ENCODE data around the gene FGD5. TPM values are rescaled to one million over a fixed set of nuclear protein-coding genes. Genes with fewer than 3 reads are reported as not detected.

FGD5 gene, protein sequence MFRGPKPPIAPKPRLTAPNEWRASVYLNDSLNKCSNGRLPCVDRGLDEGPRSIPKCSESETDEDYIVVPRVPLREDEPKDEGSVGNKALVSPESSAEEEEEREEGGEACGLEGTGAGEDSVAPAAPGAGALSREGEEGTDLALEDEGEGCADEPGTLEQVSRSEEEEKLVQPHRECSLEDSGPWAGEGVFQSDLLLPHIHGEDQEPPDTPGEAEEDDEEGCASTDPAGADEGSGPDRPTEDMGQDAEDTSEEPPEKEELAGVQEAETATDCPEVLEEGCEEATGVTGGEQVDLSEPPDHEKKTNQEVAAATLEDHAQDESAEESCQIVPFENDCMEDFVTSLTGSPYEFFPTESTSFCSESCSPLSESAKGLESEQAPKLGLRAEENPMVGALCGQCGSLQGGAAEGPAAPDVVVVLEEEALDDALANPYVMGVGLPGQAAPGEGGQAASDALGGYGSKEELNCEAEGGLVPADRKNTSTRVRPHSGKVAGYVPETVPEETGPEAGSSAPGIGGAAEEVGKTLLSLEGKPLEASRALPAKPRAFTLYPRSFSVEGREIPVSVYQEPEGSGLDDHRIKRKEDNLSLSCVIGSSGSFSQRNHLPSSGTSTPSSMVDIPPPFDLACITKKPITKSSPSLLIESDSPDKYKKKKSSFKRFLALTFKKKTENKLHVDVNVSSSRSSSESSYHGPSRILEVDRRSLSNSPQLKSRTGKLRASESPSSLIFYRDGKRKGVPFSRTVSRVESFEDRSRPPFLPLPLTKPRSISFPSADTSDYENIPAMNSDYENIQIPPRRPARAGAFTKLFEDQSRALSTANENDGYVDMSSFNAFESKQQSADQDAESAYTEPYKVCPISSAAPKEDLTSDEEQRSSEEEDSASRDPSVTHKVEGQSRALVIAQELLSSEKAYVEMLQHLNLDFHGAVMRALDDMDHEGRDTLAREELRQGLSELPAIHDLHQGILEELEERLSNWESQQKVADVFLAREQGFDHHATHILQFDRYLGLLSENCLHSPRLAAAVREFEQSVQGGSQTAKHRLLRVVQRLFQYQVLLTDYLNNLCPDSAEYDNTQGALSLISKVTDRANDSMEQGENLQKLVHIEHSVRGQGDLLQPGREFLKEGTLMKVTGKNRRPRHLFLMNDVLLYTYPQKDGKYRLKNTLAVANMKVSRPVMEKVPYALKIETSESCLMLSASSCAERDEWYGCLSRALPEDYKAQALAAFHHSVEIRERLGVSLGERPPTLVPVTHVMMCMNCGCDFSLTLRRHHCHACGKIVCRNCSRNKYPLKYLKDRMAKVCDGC (N-terminal part only)
- total RNA-seq, result 40.1 TPM
- 18.7 TPM for polyA plus RNA-seq (ENCODE audit: insufficient read depth, low read depth, low replicate concordance)
- long read RNA-seq, donor 1, full-length matches to known transcripts, result 6 of 6 reads
- long read RNA-seq, donor 1, partial matches to known transcripts, result 0 of 6 reads
- long read RNA-seq, donor 1, other reads (novel, unspliced or antisense), result 0 of 6 reads
- long read RNA-seq, donor 2, full-length matches to known transcripts, result 8 of 8 reads
- long read RNA-seq, donor 2, partial matches to known transcripts, result 0 of 8 reads
- long read RNA-seq, donor 2, other reads (novel, unspliced or antisense), result 0 of 8 reads
- long read RNA-seq, donor 3, full-length matches to known transcripts, result 6 of 6 reads
- long read RNA-seq, donor 3, partial matches to known transcripts, result 0 of 6 reads
- long read RNA-seq, donor 3, other reads (novel, unspliced or antisense), result 0 of 6 reads
- long read RNA-seq, donor 4, full-length matches to known transcripts, result 6 of 42 reads
- long read RNA-seq, donor 4, partial matches to known transcripts, result 5 of 42 reads
- long read RNA-seq, donor 4, other reads (novel, unspliced or antisense), result 31 of 42 reads
- long read RNA-seq, donor 5, partial matches to known transcripts, result 0 of 1 reads
- long read RNA-seq, donor 5, other reads (novel, unspliced or antisense), result 0 of 1 reads
- long read RNA-seq, donor 6, partial matches to known transcripts, result 8 of 9 reads
- long read RNA-seq, donor 6, other reads (novel, unspliced or antisense), result 0 of 9 reads
- long read RNA-seq, donor 7, full-length matches to known transcripts, result 4 of 14 reads
- long read RNA-seq, donor 7, partial matches to known transcripts, result 2 of 14 reads
- long read RNA-seq, donor 7, other reads (novel, unspliced or antisense), result 8 of 14 reads
- long read RNA-seq, donor 8, partial matches to known transcripts, result 0 of 4 reads
- long read RNA-seq, donor 8, other reads (novel, unspliced or antisense), result 0 of 4 reads
- long read RNA-seq, donor 9, partial matches to known transcripts, result 0 of 4 reads
- long read RNA-seq, donor 9, other reads (novel, unspliced or antisense), result 0 of 4 reads
- long read RNA-seq, donor 10, full-length matches to known transcripts, result 3 of 430 reads
- long read RNA-seq, donor 10, partial matches to known transcripts, result 427 of 430 reads
- long read RNA-seq, donor 10, other reads (novel, unspliced or antisense), result 0 of 430 reads

DNA sequence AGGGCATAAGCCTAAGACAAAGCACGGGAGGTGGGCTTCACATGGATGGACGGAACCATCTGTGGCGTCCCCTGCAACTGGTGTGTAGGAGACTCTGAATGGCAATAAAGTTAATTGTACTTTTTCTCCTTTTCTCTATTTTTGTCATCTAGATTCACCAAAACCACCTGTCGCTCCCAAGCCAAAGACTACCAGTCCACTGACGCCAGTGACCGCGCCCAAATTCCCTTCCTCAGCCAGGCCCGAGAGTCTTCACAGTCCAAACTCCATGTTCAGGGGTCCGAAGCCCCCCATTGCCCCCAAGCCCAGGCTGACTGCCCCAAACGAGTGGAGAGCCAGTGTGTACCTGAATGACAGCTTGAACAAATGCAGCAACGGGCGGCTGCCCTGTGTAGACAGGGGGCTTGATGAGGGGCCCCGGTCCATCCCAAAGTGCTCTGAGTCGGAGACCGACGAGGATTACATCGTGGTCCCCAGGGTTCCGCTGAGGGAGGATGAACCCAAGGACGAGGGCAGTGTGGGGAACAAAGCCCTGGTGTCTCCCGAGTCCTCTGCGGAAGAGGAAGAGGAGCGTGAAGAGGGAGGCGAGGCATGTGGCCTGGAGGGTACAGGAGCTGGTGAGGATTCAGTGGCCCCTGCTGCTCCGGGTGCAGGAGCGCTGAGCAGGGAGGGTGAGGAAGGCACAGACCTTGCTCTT lies at the start of gene FGD5:
Gene FGD5 (plus strand): TSS at position 159 of the 697 bp plus-strand sequence. CDS start 110 bp downstream, at position 269.
- H3K9ac ChIP-seq (ENCODE audit: low read length in 3 of 3), result no peak within 1 kb of the TSS
- no peaks in the 10 kb centered on the region for H3K9me3 ChIP-seq (ENCODE audit: control insufficient read depth in 2 of 3, insufficient read depth in 1 of 3, low read length in 3 of 3)
- DNase-seq (no peak), FAIRE-seq (no peak)
- TF ChIP-seq, protein P1, sequence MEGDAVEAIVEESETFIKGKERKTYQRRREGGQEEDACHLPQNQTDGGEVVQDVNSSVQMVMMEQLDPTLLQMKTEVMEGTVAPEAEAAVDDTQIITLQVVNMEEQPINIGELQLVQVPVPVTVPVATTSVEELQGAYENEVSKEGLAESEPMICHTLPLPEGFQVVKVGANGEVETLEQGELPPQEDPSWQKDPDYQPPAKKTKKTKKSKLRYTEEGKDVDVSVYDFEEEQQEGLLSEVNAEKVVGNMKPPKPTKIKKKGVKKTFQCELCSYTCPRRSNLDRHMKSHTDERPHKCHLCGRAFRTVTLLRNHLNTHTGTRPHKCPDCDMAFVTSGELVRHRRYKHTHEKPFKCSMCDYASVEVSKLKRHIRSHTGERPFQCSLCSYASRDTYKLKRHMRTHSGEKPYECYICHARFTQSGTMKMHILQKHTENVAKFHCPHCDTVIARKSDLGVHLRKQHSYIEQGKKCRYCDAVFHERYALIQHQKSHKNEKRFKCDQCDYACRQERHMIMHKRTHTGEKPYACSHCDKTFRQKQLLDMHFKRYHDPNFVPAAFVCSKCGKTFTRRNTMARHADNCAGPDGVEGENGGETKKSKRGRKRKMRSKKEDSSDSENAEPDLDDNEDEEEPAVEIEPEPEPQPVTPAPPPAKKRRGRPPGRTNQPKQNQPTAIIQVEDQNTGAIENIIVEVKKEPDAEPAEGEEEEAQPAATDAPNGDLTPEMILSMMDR (IDR thresholded peaks at IDR 0.05; ENCODE audit: borderline replicate concordance, extremely low read depth, insufficient read depth), result no peak
- intact Hi-C loops (cut with DNase I), result no loop called here
- no peaks in the 10 kb centered on the region for H3K27me3 ChIP-seq (ENCODE audit: control insufficient read depth, insufficient read depth, low read length)
- H3K36me3 ChIP-seq (ENCODE audit: control insufficient read depth in 2 of 3, insufficient read depth in 3 of 3, low read length in 3 of 3), result no peaks in the 10 kb centered on the region
- peaks cover 0 to 10% (median 2%) of the 10 kb centered on the region in 3 donors for H3K4me1 ChIP-seq (ENCODE audit: control insufficient read depth in 2 of 3, insufficient read depth in 2 of 3, low read depth in 1 of 3, low read length in 3 of 3)
- no peak within 1 kb of the TSS for H3K4me3 ChIP-seq (ENCODE audit: low read length in 3 of 3)
- no peak within 1 kb of the TSS for H3K27ac ChIP-seq (ENCODE audit: low read depth in 2 of 2, low read length in 2 of 2)

DNA sequence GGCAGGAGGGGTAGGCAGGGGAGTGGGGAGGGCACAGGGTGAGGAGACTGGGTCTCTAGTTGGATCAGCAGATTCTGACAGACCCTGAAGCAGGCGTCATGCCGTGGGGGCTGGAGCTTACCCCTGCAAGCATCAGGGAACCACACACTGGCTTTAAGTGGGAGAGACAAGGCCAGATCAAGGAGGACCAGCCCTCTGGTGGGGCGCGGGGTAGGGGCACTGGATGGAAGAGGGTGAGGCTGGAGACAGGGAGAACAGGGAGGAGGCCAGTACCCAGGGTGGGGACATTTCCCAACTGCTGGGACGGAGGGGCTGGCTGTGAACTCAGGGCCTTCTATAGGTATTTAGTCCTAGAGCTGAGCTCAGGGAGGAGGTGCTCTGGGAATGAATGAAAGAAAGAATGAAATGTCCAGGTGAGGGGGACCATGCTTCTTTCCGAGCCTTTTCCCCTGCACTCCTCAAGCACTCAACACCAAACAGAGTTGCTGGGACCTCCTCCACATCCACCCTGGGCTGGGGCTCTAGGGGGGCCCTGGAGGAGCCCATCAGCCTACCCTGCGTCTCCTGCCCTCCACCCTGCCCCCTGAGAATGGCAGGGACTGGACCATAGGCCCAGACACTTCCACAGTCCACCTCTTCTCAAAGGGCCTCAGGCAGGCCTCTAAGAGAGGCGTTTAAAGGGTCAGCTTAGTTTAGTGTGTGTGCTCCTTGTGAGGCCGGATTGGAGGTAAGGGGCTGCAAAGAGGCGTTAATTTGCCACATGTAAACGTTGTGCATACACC lies 49.0 kb upstream of the FGD5 start:
- H3K4me1 ChIP-seq (ENCODE audit: control insufficient read depth in 2 of 3, insufficient read depth in 2 of 3, low read depth in 1 of 3, low read length in 3 of 3), result no peaks in the 10 kb centered on the region
- no peak overlapping the region for H3K9ac ChIP-seq (ENCODE audit: low read length in 3 of 3)
- no peak overlapping the region for H3K27ac ChIP-seq (ENCODE audit: low read depth in 2 of 2, low read length in 2 of 2)
- no peaks in the 10 kb centered on the region for H3K27me3 ChIP-seq (ENCODE audit: control insufficient read depth, insufficient read depth, low read length)
- TF ChIP-seq, protein P1 (IDR thresholded peaks at IDR 0.05; ENCODE audit: borderline replicate concordance, extremely low read depth, insufficient read depth), result no peak
- no peaks in the 10 kb centered on the region for H3K36me3 ChIP-seq (ENCODE audit: control insufficient read depth in 2 of 3, insufficient read depth in 3 of 3, low read length in 3 of 3)
- DNase-seq (no peak), FAIRE-seq (no peak)
- intact Hi-C loops (cut with DNase I), result no loop called here
- H3K9me3 ChIP-seq (ENCODE audit: control insufficient read depth in 2 of 3, insufficient read depth in 1 of 3, low read length in 3 of 3), result no peaks in the 10 kb centered on the region
- no peak overlapping the region for H3K4me3 ChIP-seq (ENCODE audit: low read length in 3 of 3)

Measured in kidney (tissue), 22 donors.